ENCODE data around the gene FER1L5. TPM values are rescaled to one million over a fixed set of nuclear protein-coding genes. Genes with fewer than 3 reads are reported as not detected.

Gene FER1L5
- total RNA-seq, 2 experiments from 2014 or later, result not detected

DNA sequence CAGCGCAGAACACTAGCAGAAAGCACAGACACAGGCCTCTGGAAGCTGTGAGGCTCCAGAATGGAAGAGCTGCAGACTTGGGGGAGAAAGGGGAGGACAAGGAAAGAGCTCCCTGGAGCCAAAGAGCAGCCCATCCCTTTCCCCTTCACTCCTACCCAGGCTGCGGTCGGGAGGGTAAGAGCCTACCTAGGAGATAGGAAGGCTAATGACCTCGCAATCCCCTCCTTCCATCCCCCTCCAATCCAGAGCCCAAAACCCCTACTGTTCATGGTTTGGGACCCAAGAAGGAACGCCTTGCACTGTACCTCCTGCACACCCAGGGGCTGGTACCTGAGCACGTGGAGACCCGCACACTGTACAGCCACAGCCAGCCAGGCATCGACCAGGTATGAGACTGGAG lies 57.5 kb downstream of the FER1L5 start:
- ATAC-seq (ENCODE audit: low read depth), result no peak

DNA sequence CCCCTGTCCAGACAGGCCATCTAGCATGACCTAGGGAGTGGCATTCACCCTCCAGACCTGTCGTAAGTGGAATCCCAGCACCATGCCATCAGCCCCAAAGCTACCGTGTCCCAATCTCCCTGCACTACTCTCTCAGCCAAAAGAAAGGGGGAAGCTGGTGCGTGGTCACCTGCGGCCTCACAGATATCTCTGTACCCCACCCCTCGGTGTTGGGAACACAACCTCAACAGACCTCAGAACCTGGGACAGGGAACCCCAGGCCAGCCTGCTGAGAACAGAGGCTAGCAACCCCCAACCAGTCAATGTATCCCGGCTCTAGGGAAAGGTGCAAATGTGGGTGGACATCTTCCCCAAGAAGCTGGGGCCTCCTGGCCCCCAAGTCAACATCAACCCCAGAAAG lies 59.1 kb downstream of the FER1L5 start:
- ATAC-seq (ENCODE audit: low read depth), result no peak

More for the DNA sequence above, 57.5 kb downstream of the FER1L5 start:
- Mint-ChIP-seq H3K4me3 (no peak overlapping the region), H3K27ac (no peak overlapping the region), H3K27me3 (no peaks in the 10 kb centered on the region), H3K36me3 (no peaks in the 10 kb centered on the region), H3K4me1 (no peaks in the 10 kb centered on the region), H3K9me3 (no peaks in the 10 kb centered on the region)
- DNase-seq, result peak; percentile 20
- POLR2A ChIA-PET, result no interaction called here

DNA sequence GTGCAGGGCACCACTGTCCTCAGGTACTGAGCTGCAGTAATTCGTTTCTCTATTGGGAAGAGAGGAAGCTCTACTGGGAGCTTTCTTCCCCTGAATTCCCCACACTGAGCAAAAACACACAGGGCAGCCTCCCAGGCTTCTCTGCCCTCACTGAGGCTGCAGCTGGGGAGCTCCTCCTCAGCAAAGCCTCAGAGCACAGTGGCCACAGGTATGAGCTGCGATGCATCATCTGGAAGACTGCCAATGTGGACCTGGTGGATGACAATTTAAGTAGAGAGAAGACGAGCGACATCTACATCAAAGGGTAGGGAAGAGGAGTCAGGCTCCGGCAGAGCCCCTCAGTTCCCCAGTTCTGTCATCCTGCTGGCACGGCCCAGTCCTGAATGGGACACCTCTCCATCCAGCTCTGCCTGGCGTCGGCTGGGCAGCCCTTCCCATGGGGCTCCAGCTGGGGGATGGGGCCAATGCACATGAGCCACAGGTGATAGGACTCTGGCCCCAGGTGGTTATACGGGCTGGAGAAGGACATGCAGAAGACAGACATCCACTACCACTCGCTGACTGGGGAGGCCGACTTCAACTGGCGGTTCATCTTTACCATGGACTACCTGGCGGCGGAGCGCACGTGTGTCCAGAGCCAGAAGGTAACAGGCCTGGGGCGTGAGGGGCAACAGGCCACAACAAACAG lies 59.7 kb downstream of the FER1L5 start:
- DNase-seq, result peak; percentile 10
- no peak overlapping the region for H3K27ac Mint-ChIP-seq
- H3K27me3 Mint-ChIP-seq, result no peaks in the 10 kb centered on the region
- H3K9me3 Mint-ChIP-seq, result no peaks in the 10 kb centered on the region
- ATAC-seq (ENCODE audit: low read depth), result no peak
- POLR2A ChIA-PET, result no interaction called here
- H3K4me3 Mint-ChIP-seq, result no peak overlapping the region
- peaks cover 7% of the 10 kb centered on the region for H3K36me3 Mint-ChIP-seq
- H3K4me1 Mint-ChIP-seq, result no peaks in the 10 kb centered on the region

More for the DNA sequence above, 59.1 kb downstream of the FER1L5 start:
- Mint-ChIP-seq H3K27me3 (no peaks in the 10 kb centered on the region), H3K36me3 (peaks cover 3% of the 10 kb centered on the region), H3K9me3 (no peaks in the 10 kb centered on the region), H3K4me1 (no peaks in the 10 kb centered on the region), H3K4me3 (no peak overlapping the region), H3K27ac (no peak overlapping the region)
- no peak for DNase-seq
- POLR2A ChIA-PET, result no interaction called here

GRCh38 chr2:96703021-96703751 lies 60.6 kb downstream of the FER1L5 start:
- no peaks in the 10 kb centered on the region for H3K9me3 Mint-ChIP-seq
- DNase-seq (peak; percentile 21), ATAC-seq (ENCODE audit: low read depth) (no peak)
- POLR2A ChIA-PET, result no interaction called here
- H3K36me3 Mint-ChIP-seq, result peaks cover 7% of the 10 kb centered on the region
- H3K27me3 Mint-ChIP-seq, result no peaks in the 10 kb centered on the region
- no peak overlapping the region for H3K4me3 Mint-ChIP-seq
- H3K27ac Mint-ChIP-seq, result no peak overlapping the region
- no peaks in the 10 kb centered on the region for H3K4me1 Mint-ChIP-seq

GRCh38 chr2:96710985-96711384 lies 68.4 kb downstream of the FER1L5 start:
- peak overlapping the region; percentile 8 for H3K27ac Mint-ChIP-seq
- H3K4me3 Mint-ChIP-seq, result no peak overlapping the region
- H3K36me3 Mint-ChIP-seq, result peaks cover 13% of the 10 kb centered on the region

GRCh38 chr2:96715658-96716057 lies 73.1 kb downstream of the FER1L5 start:
- Mint-ChIP-seq H3K36me3 (peaks cover 5% of the 10 kb centered on the region), H3K4me1 (no peaks in the 10 kb centered on the region), H3K9me3 (no peaks in the 10 kb centered on the region), H3K27ac (no peak overlapping the region), H3K4me3 (no peak overlapping the region), H3K27me3 (no peaks in the 10 kb centered on the region)
- ATAC-seq (ENCODE audit: low read depth) (no peak), DNase-seq (no peak)
- POLR2A ChIA-PET, result no interaction called here

More at GRCh38 chr2:96710985-96711384, 68.4 kb downstream of the FER1L5 start:
- Mint-ChIP-seq H3K27me3 (no peaks in the 10 kb centered on the region), H3K4me1 (no peaks in the 10 kb centered on the region), H3K9me3 (no peaks in the 10 kb centered on the region)
- ATAC-seq (ENCODE audit: low read depth) (no peak), DNase-seq (no peak)
- POLR2A ChIA-PET, result no interaction called here

- H3K27me3 Mint-ChIP-seq, result no peaks in the 10 kb centered on the region
- H3K36me3 Mint-ChIP-seq, result no peaks in the 10 kb centered on the region
- H3K27ac Mint-ChIP-seq, result peak overlapping the region; percentile 54
- no peak overlapping the region for H3K4me3 Mint-ChIP-seq
- no peaks in the 10 kb centered on the region for H3K9me3 Mint-ChIP-seq
- no peaks in the 10 kb centered on the region for H3K4me1 Mint-ChIP-seq
- POLR2A ChIA-PET, result no interaction called here
- no peak for ATAC-seq (ENCODE audit: low read depth)
- DNase-seq, result no peak
Measured at GRCh38 chr2:96716388-96716787, 73.8 kb downstream of the FER1L5 start.

- POLR2A ChIA-PET, result no interaction called here
- ATAC-seq (ENCODE audit: low read depth), result no peak
- H3K36me3 Mint-ChIP-seq, result peaks cover 19% of the 10 kb centered on the region
- H3K27ac Mint-ChIP-seq, result no peak overlapping the region
- H3K4me1 Mint-ChIP-seq, result no peaks in the 10 kb centered on the region
- no peak overlapping the region for H3K4me3 Mint-ChIP-seq
- no peaks in the 10 kb centered on the region for H3K27me3 Mint-ChIP-seq
- no peaks in the 10 kb centered on the region for H3K9me3 Mint-ChIP-seq
- DNase-seq, result no peak
Measured at GRCh38 chr2:96726131-96726530, 83.6 kb downstream of the FER1L5 start.

GRCh38 chr2:96727431-96727830 lies 84.9 kb downstream of the FER1L5 start:
- no peaks in the 10 kb centered on the region for H3K9me3 Mint-ChIP-seq
- no peak for DNase-seq
- no peak overlapping the region for H3K27ac Mint-ChIP-seq
- POLR2A ChIA-PET, result no interaction called here
- peaks cover 20% of the 10 kb centered on the region for H3K36me3 Mint-ChIP-seq
- no peak overlapping the region for H3K4me3 Mint-ChIP-seq
- ATAC-seq (ENCODE audit: low read depth), result no peak
- H3K27me3 Mint-ChIP-seq, result no peaks in the 10 kb centered on the region
- H3K4me1 Mint-ChIP-seq, result no peaks in the 10 kb centered on the region

GRCh38 chr2:96729748-96730147 lies 87.2 kb downstream of the FER1L5 start:
- ATAC-seq (ENCODE audit: low read depth) (no peak), DNase-seq (no peak)
- no peak overlapping the region for H3K4me3 Mint-ChIP-seq
- POLR2A ChIA-PET, result no interaction called here
- no peaks in the 10 kb centered on the region for H3K27me3 Mint-ChIP-seq
- no peaks in the 10 kb centered on the region for H3K9me3 Mint-ChIP-seq
- no peaks in the 10 kb centered on the region for H3K4me1 Mint-ChIP-seq
- H3K36me3 Mint-ChIP-seq, result peaks cover 26% of the 10 kb centered on the region
- H3K27ac Mint-ChIP-seq, result no peak overlapping the region

DNA sequence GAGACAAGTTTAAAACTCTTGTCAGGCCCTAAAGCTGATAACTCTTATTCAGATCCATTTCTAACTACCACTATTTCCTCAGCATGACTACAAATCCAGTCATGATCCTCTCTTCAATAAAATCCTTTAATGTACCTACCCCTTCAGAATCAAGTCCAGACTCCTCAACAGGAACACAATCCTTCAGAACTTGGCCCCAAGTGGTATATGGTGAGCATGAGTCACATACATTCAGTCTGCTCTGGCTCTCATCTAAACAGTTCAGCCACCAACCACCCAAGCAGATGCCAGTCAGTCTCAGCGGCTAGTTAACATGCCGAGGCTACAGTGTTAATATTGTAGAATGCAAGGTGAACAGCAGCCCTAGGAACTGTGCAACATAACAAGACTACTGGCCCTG lies 87.6 kb downstream of the FER1L5 start:
- no peak overlapping the region for H3K4me3 Mint-ChIP-seq
- ATAC-seq (ENCODE audit: low read depth) (no peak), DNase-seq (no peak)
- H3K27me3 Mint-ChIP-seq, result no peaks in the 10 kb centered on the region
- H3K27ac Mint-ChIP-seq, result no peak overlapping the region
- POLR2A ChIA-PET, result no interaction called here
- peaks cover 26% of the 10 kb centered on the region for H3K36me3 Mint-ChIP-seq
- H3K4me1 Mint-ChIP-seq, result no peaks in the 10 kb centered on the region
- H3K9me3 Mint-ChIP-seq, result no peaks in the 10 kb centered on the region

DNA sequence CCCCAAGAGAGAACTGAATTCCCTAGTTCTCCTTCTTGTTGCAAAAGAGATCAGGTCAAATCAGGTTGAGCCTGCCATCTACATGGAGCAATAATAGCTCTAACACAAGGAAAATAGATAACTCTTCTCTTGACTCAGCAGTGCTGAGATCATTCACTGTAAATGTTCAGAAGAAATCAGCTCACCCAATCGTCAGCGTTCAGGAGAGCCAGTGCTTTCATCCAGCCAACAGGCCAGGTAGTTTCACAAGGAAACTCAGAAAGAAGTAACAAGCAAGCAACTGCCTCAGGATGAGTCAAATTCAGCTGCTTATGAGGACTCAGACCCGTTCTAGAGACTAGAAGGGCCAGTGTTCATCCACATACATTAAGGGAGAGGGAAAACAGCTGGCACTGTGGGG lies 91.4 kb downstream of the FER1L5 start:
- ATAC-seq (ENCODE audit: low read depth) (no peak), DNase-seq (no peak)
- no peaks in the 10 kb centered on the region for H3K9me3 Mint-ChIP-seq
- H3K36me3 Mint-ChIP-seq, result peaks cover 19% of the 10 kb centered on the region
- H3K4me3 Mint-ChIP-seq, result no peak overlapping the region
- no peaks in the 10 kb centered on the region for H3K27me3 Mint-ChIP-seq
- POLR2A ChIA-PET, result interaction anchor here (1.5 kb wide), 1 partner anchor 25 kb away, joined by 4 read pairs; no protein-coding TSS in a partner anchor
- H3K27ac Mint-ChIP-seq, result no peak overlapping the region
- H3K4me1 Mint-ChIP-seq, result peaks cover 7% of the 10 kb centered on the region

GRCh38 chr2:96734880-96735583 lies 92.5 kb downstream of the FER1L5 start:
- Mint-ChIP-seq H3K27me3 (no peaks in the 10 kb centered on the region), H3K4me3 (no peak overlapping the region), H3K4me1 (peaks cover 11% of the 10 kb centered on the region), H3K9me3 (no peaks in the 10 kb centered on the region), H3K36me3 (peaks cover 17% of the 10 kb centered on the region), H3K27ac (no peak overlapping the region)
- DNase-seq (no peak), ATAC-seq (ENCODE audit: low read depth) (no peak)
- POLR2A ChIA-PET, result no interaction called here

DNA sequence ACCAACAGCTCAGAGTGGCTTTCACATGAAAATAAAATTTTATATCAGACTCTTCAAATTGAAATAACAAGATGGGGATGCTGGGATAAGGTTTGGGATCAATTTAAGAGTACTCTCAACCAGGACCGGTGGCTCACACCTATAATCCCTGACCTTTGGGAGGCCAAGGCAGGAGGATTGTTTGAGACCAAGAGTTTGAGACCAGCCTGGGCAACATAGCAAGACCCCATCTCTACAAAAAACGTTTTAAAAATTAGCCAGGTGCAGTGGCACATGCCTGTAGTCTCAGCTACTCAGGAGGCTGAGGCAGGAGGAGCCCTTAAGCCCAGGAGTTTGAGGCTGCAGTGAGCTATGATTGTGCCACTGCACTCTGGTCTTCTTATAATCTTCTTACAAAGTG lies 94.7 kb downstream of the FER1L5 start:
- DNase-seq, result no peak
- H3K4me3 Mint-ChIP-seq, result no peak overlapping the region
- peaks cover 17% of the 10 kb centered on the region for H3K4me1 Mint-ChIP-seq
- POLR2A ChIA-PET, result interaction anchor here (0.6 kb wide), 1 partner anchor 370 kb away, joined by 4 read pairs; no protein-coding TSS in a partner anchor
- H3K27me3 Mint-ChIP-seq, result peaks cover 2% of the 10 kb centered on the region
- peaks cover 8% of the 10 kb centered on the region for H3K36me3 Mint-ChIP-seq
- ATAC-seq (ENCODE audit: low read depth), result no peak
- H3K9me3 Mint-ChIP-seq, result no peaks in the 10 kb centered on the region
- no peak overlapping the region for H3K27ac Mint-ChIP-seq
